ENCODE measurements around the gene DLG3. TPM values are rescaled to one million over a fixed set of nuclear protein-coding genes. Genes with fewer than 3 reads are reported as not detected.
"Not testable (repeated sequence)": the region's sequence is repeated elsewhere in the genome, so short reads cannot be mapped to it uniquely, and the experiment has no call there.

The DLG3 gene
- total and polyA plus RNA-seq, 2 donors from 2014 or later: 14.2 to 38.3 TPM

DNA sequence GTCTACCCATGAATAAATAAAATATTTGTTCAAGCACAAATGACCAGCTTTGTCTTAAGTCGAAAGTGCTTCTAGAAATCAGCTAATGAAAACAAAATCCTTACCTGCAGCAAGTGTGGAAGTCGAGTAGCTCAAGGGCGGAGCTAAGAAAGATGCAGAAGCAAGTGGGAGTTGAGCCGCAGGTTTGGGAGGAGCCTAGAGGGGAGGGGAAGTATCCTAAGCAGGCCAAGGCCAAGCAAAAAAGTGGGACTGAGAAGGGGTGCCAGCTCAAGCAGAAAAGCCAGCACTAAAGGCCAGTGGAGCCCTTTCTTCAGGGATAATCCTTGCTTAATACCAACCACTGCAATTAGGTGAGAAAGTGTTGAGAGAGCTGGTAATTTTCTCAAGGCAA is 60.8 kb downstream of the DLG3 start:
- no peaks in the 10 kb centered on the region for H3K9me3 ChIP-seq (ENCODE audit: control insufficient read depth in 2 of 3, insufficient read depth in 1 of 3, low read length in 3 of 3)
- H3K9ac ChIP-seq (ENCODE audit: low read length in 3 of 3): no peak overlapping the region
- H3K36me3 ChIP-seq (ENCODE audit: control insufficient read depth in 2 of 3, insufficient read depth in 3 of 3, low read length in 3 of 3): peaks cover 0 to 9% (median 2%) of the 10 kb centered on the region in 3 donors
- intact Hi-C loops (cut with DNase I): no loop called here
- TF ChIP-seq, protein P1, sequence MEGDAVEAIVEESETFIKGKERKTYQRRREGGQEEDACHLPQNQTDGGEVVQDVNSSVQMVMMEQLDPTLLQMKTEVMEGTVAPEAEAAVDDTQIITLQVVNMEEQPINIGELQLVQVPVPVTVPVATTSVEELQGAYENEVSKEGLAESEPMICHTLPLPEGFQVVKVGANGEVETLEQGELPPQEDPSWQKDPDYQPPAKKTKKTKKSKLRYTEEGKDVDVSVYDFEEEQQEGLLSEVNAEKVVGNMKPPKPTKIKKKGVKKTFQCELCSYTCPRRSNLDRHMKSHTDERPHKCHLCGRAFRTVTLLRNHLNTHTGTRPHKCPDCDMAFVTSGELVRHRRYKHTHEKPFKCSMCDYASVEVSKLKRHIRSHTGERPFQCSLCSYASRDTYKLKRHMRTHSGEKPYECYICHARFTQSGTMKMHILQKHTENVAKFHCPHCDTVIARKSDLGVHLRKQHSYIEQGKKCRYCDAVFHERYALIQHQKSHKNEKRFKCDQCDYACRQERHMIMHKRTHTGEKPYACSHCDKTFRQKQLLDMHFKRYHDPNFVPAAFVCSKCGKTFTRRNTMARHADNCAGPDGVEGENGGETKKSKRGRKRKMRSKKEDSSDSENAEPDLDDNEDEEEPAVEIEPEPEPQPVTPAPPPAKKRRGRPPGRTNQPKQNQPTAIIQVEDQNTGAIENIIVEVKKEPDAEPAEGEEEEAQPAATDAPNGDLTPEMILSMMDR (IDR thresholded peaks at IDR 0.05; ENCODE audit: borderline replicate concordance, extremely low read depth, insufficient read depth): no peak
- H3K27ac ChIP-seq (ENCODE audit: low read depth in 2 of 2, low read length in 2 of 2): no peak overlapping the region
- DNase-seq (no peak), FAIRE-seq (no peak)
- H3K4me3 ChIP-seq (ENCODE audit: low read length in 3 of 3): no peak overlapping the region
- no peaks in the 10 kb centered on the region for H3K27me3 ChIP-seq (ENCODE audit: control insufficient read depth, insufficient read depth, low read length)
- H3K4me1 ChIP-seq (ENCODE audit: control insufficient read depth in 2 of 3, insufficient read depth in 2 of 3, low read depth in 1 of 3, low read length in 3 of 3): no peaks in the 10 kb centered on the region

DNA sequence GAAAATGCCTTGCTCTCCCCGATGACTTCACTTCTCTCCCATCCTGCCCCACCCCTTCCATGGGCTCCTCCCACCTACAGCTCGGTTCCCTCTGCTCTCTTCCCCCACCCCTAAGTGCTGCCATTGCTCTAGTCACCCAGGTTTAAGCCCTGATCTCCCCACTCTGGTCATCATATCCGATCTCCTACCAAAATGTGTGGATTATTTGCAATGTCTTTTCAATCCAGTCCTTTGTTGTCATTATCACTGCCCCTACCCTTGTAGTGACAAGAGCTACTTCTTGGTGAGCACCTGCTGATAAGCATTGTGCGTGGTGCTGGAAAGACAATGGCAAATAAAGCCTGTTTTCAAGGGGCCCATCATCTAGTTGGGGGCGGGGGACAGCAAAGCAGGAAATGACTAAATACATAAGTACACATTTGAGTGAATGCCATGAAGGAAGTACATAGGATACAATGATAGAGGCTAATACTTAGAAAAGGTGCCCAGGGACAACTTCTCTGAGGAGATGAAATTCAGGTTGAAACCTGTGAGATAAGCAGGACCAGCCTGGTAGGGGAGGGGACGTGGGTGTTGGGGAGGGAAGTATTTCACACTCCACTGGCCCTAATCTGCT is 63.8 kb downstream of the DLG3 start:
- intact Hi-C loops (cut with DNase I): no loop called here

DNA sequence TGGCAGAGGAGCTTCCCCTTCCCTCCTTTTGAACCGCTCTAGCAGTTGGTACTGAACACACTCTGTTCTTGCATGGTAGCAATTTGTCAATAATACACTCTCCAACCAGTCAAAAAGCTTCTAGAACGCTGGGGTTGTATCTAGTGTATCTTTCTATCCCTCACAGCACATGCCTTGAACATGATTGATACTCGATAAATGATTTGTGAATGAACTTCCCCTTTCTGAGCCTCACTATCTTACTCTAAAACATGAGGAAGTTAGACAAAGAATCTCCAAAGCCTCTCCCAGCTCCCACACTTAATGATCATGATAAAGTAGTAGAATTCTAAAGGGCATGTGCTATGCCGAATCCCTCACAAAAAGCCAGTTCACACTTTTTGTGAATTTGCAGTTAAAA is 64.4 kb downstream of the DLG3 start:
- Histone ChIP-seq H3K4me1 (ENCODE audit: control insufficient read depth in 2 of 3, insufficient read depth in 2 of 3, low read depth in 1 of 3, low read length in 3 of 3) (no peaks in the 10 kb centered on the region), H3K36me3 (ENCODE audit: control insufficient read depth in 2 of 3, insufficient read depth in 3 of 3, low read length in 3 of 3) (no peaks in the 10 kb centered on the region), H3K4me3 (ENCODE audit: low read length in 3 of 3) (no peak overlapping the region), H3K9ac (ENCODE audit: low read length in 3 of 3) (no peak overlapping the region), H3K27me3 (ENCODE audit: control insufficient read depth, insufficient read depth, low read length) (no peaks in the 10 kb centered on the region), H3K9me3 (ENCODE audit: control insufficient read depth in 2 of 3, insufficient read depth in 1 of 3, low read length in 3 of 3) (no peaks in the 10 kb centered on the region), H3K27ac (ENCODE audit: low read depth in 2 of 2, low read length in 2 of 2) (no peak overlapping the region)
- no peak for FAIRE-seq
- TF ChIP-seq, protein P1 (IDR thresholded peaks at IDR 0.05; ENCODE audit: borderline replicate concordance, extremely low read depth, insufficient read depth): no peak
- no peak for DNase-seq
- intact Hi-C loops (cut with DNase I): no loop called here

More for the DNA sequence above, 63.8 kb downstream of the DLG3 start:
- Histone ChIP-seq H3K27me3 (ENCODE audit: control insufficient read depth, insufficient read depth, low read length) (no peaks in the 10 kb centered on the region), H3K9me3 (ENCODE audit: control insufficient read depth in 2 of 3, insufficient read depth in 1 of 3, low read length in 3 of 3) (no peaks in the 10 kb centered on the region), H3K4me3 (ENCODE audit: low read length in 3 of 3) (no peak overlapping the region), H3K4me1 (ENCODE audit: control insufficient read depth in 2 of 3, insufficient read depth in 2 of 3, low read depth in 1 of 3, low read length in 3 of 3) (no peaks in the 10 kb centered on the region), H3K9ac (ENCODE audit: low read length in 3 of 3) (no peak overlapping the region), H3K27ac (ENCODE audit: low read depth in 2 of 2, low read length in 2 of 2) (no peak overlapping the region), H3K36me3 (ENCODE audit: control insufficient read depth in 2 of 3, insufficient read depth in 3 of 3, low read length in 3 of 3) (no peaks in the 10 kb centered on the region)
- TF ChIP-seq, protein P1 (IDR thresholded peaks at IDR 0.05; ENCODE audit: borderline replicate concordance, extremely low read depth, insufficient read depth): no peak
- DNase-seq (peak in 1 of 5 donors; percentile 21), FAIRE-seq (no peak)

DNA sequence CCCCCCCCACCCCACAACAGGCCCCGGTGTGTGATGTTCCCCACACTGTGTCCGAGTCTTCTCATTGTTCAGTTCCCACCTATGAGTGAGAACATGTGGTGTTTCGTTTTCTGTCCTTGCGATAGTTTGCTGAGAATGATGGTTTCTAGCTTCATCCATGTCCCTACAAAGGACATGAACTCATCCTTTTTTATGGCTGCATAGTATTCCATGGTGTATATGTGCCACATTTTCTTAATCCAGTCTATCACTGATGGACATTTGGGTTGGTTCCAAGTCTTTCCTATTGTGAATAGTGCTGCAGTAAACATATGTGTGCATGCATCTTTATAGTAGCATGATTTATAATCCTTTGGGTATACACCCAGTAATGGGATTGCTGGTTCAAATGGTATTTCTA is 70.6 kb downstream of the DLG3 start:
- intact Hi-C loops (cut with DNase I); H3K4me1 ChIP-seq (ENCODE audit: control insufficient read depth in 2 of 3, insufficient read depth in 2 of 3, low read depth in 1 of 3, low read length in 3 of 3); DNase-seq; H3K4me3 ChIP-seq (ENCODE audit: low read length in 3 of 3); H3K36me3 ChIP-seq (ENCODE audit: control insufficient read depth in 2 of 3, insufficient read depth in 3 of 3, low read length in 3 of 3); H3K9me3 ChIP-seq (ENCODE audit: control insufficient read depth in 2 of 3, insufficient read depth in 1 of 3, low read length in 3 of 3); H3K27ac ChIP-seq (ENCODE audit: low read depth in 2 of 2, low read length in 2 of 2); H3K27me3 ChIP-seq (ENCODE audit: control insufficient read depth, insufficient read depth, low read length); H3K9ac ChIP-seq (ENCODE audit: low read length in 3 of 3); FAIRE-seq: not testable (repeated sequence)

DNA sequence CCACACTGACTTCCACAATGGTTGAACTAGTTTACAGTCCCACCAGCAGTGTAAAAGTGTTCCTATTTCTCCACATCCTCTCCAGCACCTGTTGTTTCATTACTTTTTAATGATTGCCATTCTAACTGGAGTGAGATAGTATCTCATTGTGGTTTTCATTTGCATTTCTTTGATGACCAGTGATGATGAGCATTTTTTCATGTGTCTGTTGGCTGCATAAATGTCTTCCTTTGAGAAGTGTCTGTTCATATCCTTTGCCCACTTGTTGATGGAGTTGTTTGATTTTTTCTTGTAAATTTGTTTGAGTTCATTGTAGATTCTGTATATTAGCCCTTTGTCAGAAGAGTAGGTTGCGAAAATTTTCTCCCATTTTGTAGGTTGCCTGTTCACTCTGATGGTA is 71.1 kb downstream of the DLG3 start:
- DNase-seq; H3K9ac ChIP-seq (ENCODE audit: low read length in 3 of 3); FAIRE-seq; H3K9me3 ChIP-seq (ENCODE audit: control insufficient read depth in 2 of 3, insufficient read depth in 1 of 3, low read length in 3 of 3); H3K27me3 ChIP-seq (ENCODE audit: control insufficient read depth, insufficient read depth, low read length); intact Hi-C loops (cut with DNase I); H3K27ac ChIP-seq (ENCODE audit: low read depth in 2 of 2, low read length in 2 of 2); H3K4me3 ChIP-seq (ENCODE audit: low read length in 3 of 3); H3K36me3 ChIP-seq (ENCODE audit: control insufficient read depth in 2 of 3, insufficient read depth in 3 of 3, low read length in 3 of 3); H3K4me1 ChIP-seq (ENCODE audit: control insufficient read depth in 2 of 3, insufficient read depth in 2 of 3, low read depth in 1 of 3, low read length in 3 of 3): not testable (repeated sequence)

All from kidney (tissue), 14 donors.